Measurements from ENCODE around the gene THSD4. TPM values are rescaled to one million over a fixed set of nuclear protein-coding genes. Genes with fewer than 3 reads are reported as not detected.

Gene THSD4
- total and polyA plus RNA-seq, 9 of the 15 experiments (the other 6 are each of a cell fraction or from before 2014, with no cell fraction given), result 0.04 TPM; not detected in 5

GRCh38 chr15:71591057-71591456 lies 475.8 kb downstream of the THSD4 start:
- Histone ChIP-seq H3K27me3 (ENCODE audit: control insufficient read depth in 2 of 2, insufficient read depth in 2 of 2, low read length in 2 of 2) (peaks cover 0 to 4% of the 10 kb centered on the region in 2 experiments; a peak in 1 of 5 replicates), H3K9ac (ENCODE audit: insufficient read depth in 1 of 2, low read depth in 2 of 2, low read length in 2 of 2) (no peak overlapping the region), H3K9me3 (replicated peaks; ENCODE audit: control insufficient read depth, insufficient read depth, low read depth, low read length) (no peaks in the 10 kb centered on the region), H3K9me1 (ENCODE audit: control insufficient read depth, insufficient read depth, low read length) (no peaks in the 10 kb centered on the region), H2AFZ (ENCODE audit: low read depth, low read length) (no peak overlapping the region), H3K4me2 (ENCODE audit: insufficient read depth, low read length) (no peak overlapping the region), H4K20me1 (replicated peaks; ENCODE audit: control insufficient read depth, insufficient read depth, low read length) (no peaks in the 10 kb centered on the region), H3K27ac (ENCODE audit: extremely low read depth, low read depth, low read length) (no peak overlapping the region), H3K4me3 (no peak overlapping the region), H3K79me2 (ENCODE audit: control insufficient read depth, insufficient read depth, low read length) (no peaks in the 10 kb centered on the region), H3K36me3 (ENCODE audit: control insufficient read depth, insufficient read depth, low read length) (no peaks in the 10 kb centered on the region), H3K4me1 (replicated peaks in 1 of 2; ENCODE audit: control insufficient read depth in 2 of 2, insufficient read depth in 2 of 2, low read length in 2 of 2) (no peaks in the 10 kb centered on the region)
- in situ Hi-C loops (cut with MboI), result no loop called here
- WGBS (ENCODE audit: insufficient coverage, low coverage, missing lambda C conversion rate), result 0% methylated on average over 2 of the region's 3 CpGs
- BruUV-seq (replicated peaks), result no TSS peak
- no peak for FAIRE-seq
- no peak for DNase-seq (ENCODE audit: extremely low read depth in 1 of 4, low spot score in 3 of 4)
- POLR2A ChIA-PET, result interaction anchor here (1.4 kb wide), 1 partner anchor 15 kb away, joined by 4 read pairs; no protein-coding TSS in a partner anchor
- no peak for TF ChIP-seq XRCC5 (IDR thresholded peaks at IDR 0.05; ENCODE audit: low read depth, low read length)
- no peak for ATAC-seq
- intact Hi-C loops (cut with micrococcal nuclease), result no loop called here
- CTCF ChIA-PET (ENCODE audit: low intra/inter-chr PET ratio), result no interaction called here

- ChIA-PET POLR2A (interaction anchor here (1.4 kb wide), 1 partner anchor 16 kb away, joined by 4 read pairs; no protein-coding TSS in a partner anchor), CTCF (ENCODE audit: low intra/inter-chr PET ratio) (no interaction called here)
- H2AFZ ChIP-seq (ENCODE audit: low read depth, low read length), result no peak overlapping the region
- no peaks in the 10 kb centered on the region for H3K36me3 ChIP-seq (ENCODE audit: control insufficient read depth, insufficient read depth, low read length)
- H3K27ac ChIP-seq (ENCODE audit: extremely low read depth, low read depth, low read length), result no peak overlapping the region
- no peak for DNase-seq (ENCODE audit: extremely low read depth in 1 of 4, low spot score in 3 of 4)
- no peak overlapping the region for H3K4me2 ChIP-seq (ENCODE audit: insufficient read depth, low read length)
- H4K20me1 ChIP-seq (replicated peaks; ENCODE audit: control insufficient read depth, insufficient read depth, low read length), result no peaks in the 10 kb centered on the region
- no peak overlapping the region for H3K4me3 ChIP-seq
- 4% methylated on average over 6 of the region's 6 CpGs for WGBS (ENCODE audit: insufficient coverage, low coverage, missing lambda C conversion rate)
- H3K9ac ChIP-seq (ENCODE audit: insufficient read depth in 1 of 2, low read depth in 2 of 2, low read length in 2 of 2), result no peak overlapping the region
- intact Hi-C loops (cut with micrococcal nuclease) (no loop called here), in situ Hi-C loops (cut with MboI) (no loop called here)
- no peak for FAIRE-seq
- H3K9me3 ChIP-seq (replicated peaks; ENCODE audit: control insufficient read depth, insufficient read depth, low read depth, low read length), result no peaks in the 10 kb centered on the region
- H3K27me3 ChIP-seq (ENCODE audit: control insufficient read depth in 2 of 2, insufficient read depth in 2 of 2, low read length in 2 of 2), result peaks cover 0 to 4% of the 10 kb centered on the region in 2 experiments; a peak in 1 of 5 replicates
- ATAC-seq, result no peak
- H3K4me1 ChIP-seq (replicated peaks in 1 of 2; ENCODE audit: control insufficient read depth in 2 of 2, insufficient read depth in 2 of 2, low read length in 2 of 2), result no peaks in the 10 kb centered on the region
- no peaks in the 10 kb centered on the region for H3K79me2 ChIP-seq (ENCODE audit: control insufficient read depth, insufficient read depth, low read length)
- no TSS peak for BruUV-seq (replicated peaks)
- no peaks in the 10 kb centered on the region for H3K9me1 ChIP-seq (ENCODE audit: control insufficient read depth, insufficient read depth, low read length)
- no peak for TF ChIP-seq ZNF398 (CRISPR knock-in tag; IDR thresholded peaks at IDR 0.05)
- TF ChIP-seq MCM7 (IDR thresholded peaks at IDR 0.05), result no peak
- TF ChIP-seq SOX6 (IDR thresholded peaks at IDR 0.05), result no peak
- TF ChIP-seq REST (IDR thresholded peaks at IDR 0.05; ENCODE audit: borderline replicate concordance), result no peak
- no peak for TF ChIP-seq REST (CRISPR knock-in tag; IDR thresholded peaks at IDR 0.05; ENCODE audit: low read depth)
Measured at GRCh38 chr15:71592203-71592602, 476.9 kb downstream of the THSD4 start.
